Prostate gland (tissue), 2 donors: ENCODE results near the gene GASK1A.

Experiments used
- POLR2A ChIP-seq: fragments of 450-650 bp; IDR thresholded peaks from one replicate; pipeline ENCODE4 v1.6.1; 2016; ENCODE audit warnings: antibody characterized with exemption, mild to moderate bottlenecking
- TF ChIP-seq, protein P1 (sequence below), 4 experiments: fragments of 200-600 bp in 2 of 4; fragments of 450-650 bp in 2 of 4; sonication (generic) in 2 of 4; IDR thresholded peaks; 1 replicate in 3 of 4; 2 replicates in 1 of 4; pipeline ENCODE4 v1.5.1; 2016 to 2019; ENCODE audit warnings: antibody characterized with exemption in 4 of 4, mild to moderate bottlenecking in 2 of 4, moderate library complexity in 2 of 4

DNA sequence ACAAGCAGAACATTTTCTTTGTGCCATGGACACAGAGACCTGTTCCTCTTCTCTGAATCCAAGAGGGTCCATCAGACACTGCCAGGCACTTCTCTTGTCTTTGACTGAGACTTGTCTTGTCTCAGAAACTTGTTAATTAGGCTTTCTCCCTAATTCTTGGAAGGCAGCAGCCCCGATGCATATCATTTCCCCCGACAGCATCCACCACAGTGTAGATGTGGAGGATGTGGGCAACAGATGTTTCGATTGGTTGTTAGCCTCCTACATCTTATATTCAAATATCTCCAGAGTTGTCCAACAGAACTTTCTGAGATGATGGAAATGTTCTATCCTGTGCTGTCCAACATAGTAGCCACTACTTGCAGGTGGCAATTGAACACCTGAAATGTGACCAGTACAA is 15.5 kb downstream of the GASK1A start:
- TF ChIP-seq, protein P1, sequence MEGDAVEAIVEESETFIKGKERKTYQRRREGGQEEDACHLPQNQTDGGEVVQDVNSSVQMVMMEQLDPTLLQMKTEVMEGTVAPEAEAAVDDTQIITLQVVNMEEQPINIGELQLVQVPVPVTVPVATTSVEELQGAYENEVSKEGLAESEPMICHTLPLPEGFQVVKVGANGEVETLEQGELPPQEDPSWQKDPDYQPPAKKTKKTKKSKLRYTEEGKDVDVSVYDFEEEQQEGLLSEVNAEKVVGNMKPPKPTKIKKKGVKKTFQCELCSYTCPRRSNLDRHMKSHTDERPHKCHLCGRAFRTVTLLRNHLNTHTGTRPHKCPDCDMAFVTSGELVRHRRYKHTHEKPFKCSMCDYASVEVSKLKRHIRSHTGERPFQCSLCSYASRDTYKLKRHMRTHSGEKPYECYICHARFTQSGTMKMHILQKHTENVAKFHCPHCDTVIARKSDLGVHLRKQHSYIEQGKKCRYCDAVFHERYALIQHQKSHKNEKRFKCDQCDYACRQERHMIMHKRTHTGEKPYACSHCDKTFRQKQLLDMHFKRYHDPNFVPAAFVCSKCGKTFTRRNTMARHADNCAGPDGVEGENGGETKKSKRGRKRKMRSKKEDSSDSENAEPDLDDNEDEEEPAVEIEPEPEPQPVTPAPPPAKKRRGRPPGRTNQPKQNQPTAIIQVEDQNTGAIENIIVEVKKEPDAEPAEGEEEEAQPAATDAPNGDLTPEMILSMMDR (IDR thresholded peaks at IDR 0.05), result no peak
- TF ChIP-seq POLR2A, result no peak
